Activated CD4-positive, alpha-beta T cell treated with anti-CD3 and anti-CD28 coated beads for 4 hours (primary cell): ENCODE data around the gene ZNF716.
"Not testable (repeated sequence)": the region's sequence is repeated elsewhere in the genome, so short reads cannot be mapped to it uniquely, and the experiment has no call there.

ENCODE experiments used
- DNase-seq, 2 donors: peaks; one replicate each; pipeline ENCODE4 v3.0.0-alpha.2; 2020

The ZNF716 gene

DNA sequence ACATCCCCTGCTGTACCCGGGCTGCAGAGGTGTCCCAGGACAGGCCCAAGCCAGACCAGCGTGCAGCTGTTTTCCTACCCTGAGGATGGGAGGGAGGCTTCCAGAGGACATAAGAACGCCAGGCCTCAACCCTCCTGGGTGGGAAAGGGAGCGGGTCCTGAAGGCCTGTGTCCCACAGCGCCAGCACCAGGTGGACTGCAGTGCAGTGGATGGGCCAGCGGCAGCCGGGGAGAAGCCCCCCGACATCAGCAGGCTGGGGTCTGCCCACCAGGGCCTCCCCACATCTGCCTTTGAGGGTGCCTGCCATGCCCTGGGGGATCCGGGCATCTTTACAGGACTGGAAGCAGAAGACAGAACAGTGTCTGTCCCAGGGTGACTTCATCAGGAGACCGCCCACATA, 22.8 kb upstream of the ZNF716 start:
- DNase-seq = no peak

DNA sequence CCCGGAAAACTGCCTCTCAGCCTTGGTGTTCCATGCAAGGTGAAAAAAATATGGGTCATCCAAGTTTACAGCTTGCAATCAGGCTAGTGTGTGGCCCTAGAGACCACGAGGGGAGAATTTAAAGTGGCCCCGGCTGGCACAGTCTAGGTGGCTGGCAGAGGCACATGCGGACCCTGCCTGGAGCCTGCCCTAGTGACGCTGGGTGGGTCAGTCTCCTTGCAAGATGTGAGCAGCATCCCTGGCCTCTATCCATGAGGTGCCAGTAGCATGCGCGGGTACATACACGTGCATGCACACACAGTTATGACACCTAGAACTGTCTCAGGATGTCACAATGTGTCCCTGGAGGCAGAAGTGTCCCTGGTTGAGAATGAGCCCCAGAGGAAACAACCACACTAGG, 22.4 kb upstream of the ZNF716 start:
- DNase-seq = no peak

DNA sequence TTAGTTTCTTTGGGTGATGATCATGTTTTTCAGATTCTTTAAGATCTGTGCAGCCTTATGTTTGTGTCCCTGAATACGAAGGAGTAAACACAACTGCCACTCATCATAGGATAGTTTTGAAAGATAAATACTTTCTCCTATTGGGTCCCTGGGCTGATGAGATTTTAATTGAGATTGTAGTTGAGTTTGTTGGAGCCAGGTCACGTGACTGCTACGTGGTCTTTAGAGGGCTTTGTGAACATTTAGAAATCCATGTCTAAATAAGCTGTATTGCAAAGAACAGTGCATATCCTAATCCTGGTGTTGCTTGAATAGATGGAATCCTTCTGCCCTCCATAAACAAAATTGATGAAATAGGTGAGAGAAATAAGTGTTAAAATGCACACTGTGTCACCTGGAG, 17.4 kb upstream of the ZNF716 start:
- DNase-seq = no peak

DNA sequence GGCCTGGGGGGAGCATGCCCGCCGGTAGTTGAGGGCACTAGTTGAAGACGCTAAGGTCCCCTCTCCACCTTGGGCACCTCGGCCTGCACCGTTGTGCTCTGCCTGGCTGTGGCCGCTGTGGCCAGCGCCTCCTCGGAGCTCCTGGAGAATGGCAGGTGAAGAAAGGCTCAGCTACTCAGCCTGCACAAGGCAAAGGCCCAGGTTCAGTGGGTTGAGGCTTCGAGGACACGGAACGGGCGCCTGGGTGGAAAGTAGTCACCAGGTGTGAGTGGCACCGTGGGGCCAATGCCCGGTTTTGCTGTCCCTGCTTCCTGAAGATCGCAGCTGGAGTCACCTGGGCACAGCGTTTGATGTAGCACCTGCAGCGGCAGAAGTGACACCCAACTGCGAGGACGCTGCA, 12.4 kb upstream of the ZNF716 start:
- DNase-seq = no peak

DNA sequence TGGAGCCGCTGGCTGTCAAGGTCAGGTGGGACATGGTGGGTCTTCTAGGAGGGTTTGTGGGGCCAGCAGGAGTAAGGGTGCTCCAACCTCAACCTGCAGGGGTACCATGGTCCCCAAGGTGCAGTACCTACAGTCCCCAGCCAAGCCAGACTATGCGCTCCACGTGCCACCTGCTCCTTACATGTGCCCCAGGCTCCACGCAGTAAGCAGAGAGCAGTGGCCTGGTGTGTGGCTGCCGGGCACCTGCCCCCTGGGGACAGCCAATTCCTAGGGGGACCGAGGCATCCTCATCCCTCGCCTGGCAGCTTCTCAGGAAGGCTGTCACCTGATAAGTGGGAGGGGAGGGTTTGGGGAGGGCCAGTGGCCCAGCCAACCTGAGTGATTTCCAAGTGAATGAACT, 11.7 kb upstream of the ZNF716 start:
- DNase-seq = no peak

DNA sequence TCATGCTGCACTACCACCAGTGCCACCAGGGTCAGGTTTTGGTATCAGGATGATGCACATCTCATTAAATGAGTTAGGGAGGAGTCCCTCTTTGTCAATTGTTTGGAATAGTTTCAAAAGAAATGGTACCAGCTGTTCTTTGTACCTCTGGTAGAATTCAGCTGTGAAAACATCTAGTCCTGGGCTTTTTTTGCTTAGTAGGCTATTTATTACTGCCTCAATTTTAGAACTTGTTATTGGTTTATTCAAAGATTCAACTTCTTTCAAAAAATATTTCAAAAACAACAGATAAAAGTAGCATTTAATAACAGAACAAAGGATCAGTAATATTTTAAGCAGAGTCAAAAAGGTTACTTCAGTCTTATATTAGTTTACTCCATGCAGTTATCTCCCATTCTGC, 6.4 kb upstream of the ZNF716 start:
- no peak for DNase-seq

DNA sequence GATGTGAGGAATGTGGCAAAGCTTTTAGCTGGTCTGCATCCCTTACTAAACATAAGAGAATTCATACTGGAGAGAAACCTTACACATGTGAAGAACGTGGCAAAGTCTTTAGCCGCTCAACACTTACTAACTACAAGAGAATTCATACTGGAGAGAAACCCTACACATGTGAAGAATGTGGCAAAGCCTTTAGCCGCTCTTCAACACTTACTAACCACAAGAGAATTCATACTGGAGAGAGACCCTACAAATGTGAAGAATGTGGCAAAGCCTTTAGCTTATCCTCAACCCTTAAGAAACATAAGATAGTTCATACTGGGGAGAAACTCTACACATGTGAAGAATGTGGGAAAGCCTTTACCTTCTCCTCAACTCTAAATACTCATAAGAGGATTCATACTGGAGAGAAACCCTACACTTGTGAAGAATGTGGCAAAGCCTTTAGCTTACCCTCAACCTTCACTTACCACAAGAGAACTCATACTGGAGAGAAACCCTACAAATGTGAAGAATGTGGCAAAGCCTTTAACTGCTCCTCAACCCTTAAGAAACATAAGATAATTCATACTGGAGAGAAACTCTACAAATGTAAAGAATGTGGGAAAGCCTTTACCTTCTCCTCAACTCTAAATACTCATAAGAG, 19.3 kb downstream of the ZNF716 start:
- not testable (repeated sequence) for DNase-seq

DNA sequence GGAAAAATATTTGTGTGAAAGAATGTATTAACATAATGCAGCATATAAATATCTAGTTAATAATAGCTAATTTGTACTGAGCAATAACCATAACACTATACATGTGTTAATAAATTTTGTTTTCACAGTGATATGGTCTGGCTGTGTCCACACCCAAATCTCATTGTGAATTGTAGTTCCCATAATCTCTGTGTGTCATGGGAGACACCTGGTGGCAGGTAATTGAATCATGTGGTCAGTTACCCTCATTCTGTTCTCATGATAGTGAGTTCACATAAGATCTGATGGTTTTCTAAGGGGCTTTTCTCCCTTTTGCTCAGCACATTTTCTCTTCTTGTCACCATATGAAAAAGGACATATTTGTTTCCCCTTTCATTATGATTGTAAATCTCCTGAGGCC, 30.3 kb downstream of the ZNF716 start:
- DNase-seq = not testable (repeated sequence)

DNA sequence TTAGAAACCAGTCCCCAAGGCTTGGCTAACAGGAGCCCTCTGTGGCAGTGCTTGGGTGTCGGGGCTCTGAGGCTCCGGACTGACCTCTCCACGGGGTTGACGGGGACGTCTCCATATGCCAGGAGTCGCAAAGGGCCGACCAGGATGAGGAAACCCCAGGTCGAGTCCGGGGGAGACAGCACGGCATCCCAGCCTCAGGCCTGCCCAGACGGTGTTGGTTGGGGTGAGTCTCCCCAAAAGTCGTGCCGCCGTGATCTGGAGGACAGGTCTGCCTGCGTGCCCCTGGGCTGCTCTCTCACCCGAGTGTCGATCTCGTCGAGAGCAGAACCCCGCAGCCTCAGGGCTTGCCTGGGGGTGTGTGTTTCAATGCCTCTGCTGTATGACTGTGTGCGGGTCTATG, 35.0 kb downstream of the ZNF716 start:
- not testable (repeated sequence) for DNase-seq

DNA sequence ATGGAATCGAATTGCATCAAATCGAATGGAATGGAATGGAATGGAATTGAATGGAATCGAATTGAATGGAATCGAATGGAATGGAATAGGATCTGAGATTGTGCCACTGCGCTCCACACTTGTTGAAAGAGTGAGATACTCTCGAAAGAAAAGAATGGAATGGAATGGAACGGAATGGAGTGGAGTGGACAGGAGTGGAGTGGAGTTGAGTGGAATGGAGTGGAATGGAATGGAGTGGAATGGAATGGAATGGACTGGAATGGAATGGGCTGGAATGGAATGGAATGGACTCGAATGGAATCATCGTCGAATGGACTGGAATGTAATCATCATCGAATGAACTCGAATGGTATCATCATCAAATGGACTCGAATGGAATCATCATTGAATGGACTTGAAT, 38.0 kb downstream of the ZNF716 start:
- DNase-seq = no peak

DNA sequence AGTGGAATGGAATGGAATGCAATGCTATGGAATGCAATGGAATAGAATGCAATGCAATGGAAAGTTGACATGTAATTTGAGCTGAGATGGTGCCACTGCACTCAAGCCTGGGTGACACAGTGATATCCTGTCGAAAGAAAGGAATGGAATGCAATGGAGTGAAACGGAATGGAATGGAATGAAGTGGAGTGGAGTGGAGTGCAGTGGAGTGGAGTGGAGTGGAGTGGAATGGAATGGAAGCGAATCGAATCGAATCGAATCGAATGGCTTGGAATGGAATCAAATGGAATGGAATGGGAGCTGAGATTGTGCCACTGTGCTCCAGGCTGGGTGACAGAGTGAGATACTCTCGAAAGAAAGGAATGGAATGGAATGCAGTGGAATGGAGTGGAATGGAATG, 45.1 kb downstream of the ZNF716 start:
- not testable (repeated sequence) for DNase-seq

DNA sequence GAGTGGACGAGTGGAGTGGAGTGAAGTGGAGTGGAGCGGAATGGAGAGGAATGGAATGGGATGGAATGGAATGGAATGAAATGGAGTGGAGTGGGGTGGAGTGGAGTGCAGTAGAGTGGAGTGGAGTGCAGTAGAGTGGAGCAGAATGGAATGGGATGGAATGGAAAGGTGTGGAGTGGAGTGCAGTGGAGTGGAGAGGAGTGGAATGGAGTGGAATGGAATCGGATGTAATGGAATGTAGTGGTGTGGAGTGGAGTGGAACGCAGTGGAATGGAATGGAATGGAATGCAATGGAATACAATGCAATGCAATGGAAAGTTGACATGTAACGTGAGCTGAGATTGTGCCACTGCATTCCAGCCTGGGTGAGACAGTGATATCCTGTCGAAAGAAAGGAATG, 46.4 kb downstream of the ZNF716 start:
- no peak for DNase-seq

DNA sequence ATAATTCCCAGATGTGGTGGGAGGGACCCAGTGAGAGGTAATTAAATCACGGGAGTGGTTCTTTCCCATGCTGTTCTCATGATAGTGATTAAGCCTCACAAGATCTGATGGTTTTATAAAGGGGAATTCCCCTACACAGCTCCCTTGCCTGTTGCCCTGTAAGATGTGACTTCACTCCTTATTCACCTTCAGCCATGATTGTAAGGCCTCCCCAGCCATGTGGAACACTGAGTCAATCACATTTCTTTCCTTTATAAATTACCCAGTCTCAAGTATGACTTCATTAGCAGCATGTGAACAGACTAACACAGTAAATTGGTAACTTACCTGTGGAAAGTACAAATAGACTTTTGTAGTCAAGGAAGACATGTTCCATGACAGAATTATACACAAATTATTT, 55.2 kb downstream of the ZNF716 start:
- DNase-seq = no peak
